ENCODE data around the gene WNT3.
"Not testable (repeated sequence)": the region's sequence is repeated elsewhere in the genome, so short reads cannot be mapped to it uniquely, and the experiment has no call there.

WNT3 gene

GRCh38 chr17:46812624-46813318 is 5.7 kb downstream of the WNT3 start:
- DNase-seq, result no peak

GRCh38 chr17:46811978-46812583 is 6.4 kb downstream of the WNT3 start:
- DNase-seq, result no peak

DNA sequence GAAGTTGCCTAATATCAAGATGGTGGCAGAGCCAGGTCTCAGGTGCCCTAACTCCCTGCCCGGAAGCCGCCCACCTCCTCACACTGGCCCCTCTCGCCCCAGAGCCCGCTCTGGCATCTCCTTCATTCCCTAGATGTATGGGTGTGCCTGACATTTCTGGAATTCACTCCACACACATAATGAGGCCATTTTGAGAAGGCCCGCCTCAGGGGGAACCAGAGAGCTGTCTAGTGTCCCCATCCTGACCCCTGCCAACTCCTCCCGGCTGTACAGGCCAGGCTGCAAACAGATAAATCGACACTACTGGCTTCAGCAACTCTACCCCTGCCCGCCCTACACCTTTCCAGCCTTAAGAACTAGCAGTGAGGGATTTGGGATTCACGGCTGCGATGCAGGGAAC is 7.7 kb downstream of the WNT3 start:
- no peak for DNase-seq

GRCh38 chr17:46809110-46809571 is 9.4 kb downstream of the WNT3 start:
- no peak for DNase-seq

GRCh38 chr17:46805771-46806170 is 12.7 kb downstream of the WNT3 start:
- DNase-seq, result no peak

DNA sequence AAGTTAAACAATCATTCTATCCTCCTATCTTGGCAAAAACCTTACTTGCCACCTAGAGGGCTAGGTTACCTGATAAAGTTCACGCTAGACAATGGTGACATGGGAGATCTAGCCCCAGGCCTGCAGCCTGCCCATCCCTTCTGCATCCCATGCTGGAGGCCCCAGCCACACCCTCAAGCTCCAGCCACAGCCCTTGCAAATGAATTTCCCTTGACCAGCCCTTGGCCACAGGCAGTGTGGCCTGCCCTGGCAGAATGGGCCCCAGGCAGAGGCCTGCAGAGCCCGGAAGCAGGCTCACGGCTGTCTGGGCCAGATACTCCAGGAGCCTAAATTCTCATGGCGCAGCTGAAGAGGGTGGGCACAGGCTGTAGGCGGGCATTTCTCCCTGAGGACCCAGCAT is 14.9 kb downstream of the WNT3 start:
- no peak for DNase-seq

GRCh38 chr17:46802800-46803199 is 15.7 kb downstream of the WNT3 start:
- no peak for DNase-seq

DNA sequence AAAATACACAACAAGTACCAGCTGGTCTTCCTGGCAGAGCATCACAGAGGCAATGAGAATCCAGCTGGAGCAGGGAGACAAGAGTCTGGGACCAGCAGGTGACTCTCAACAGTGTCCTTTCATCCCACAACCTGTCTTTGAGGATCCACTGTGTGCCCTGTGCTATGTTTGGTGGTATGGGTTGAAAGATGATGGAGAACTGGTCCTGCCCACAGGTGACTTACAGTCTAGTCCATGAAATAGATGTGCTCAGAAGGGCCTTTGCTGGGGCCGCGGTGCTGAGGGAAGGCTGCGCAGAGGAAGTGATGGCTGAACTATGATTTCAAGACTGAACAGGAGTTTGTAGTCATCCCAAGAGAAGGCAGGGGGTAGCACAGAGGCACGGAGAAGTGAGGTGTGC is 17.9 kb downstream of the WNT3 start:
- DNase-seq, result no peak

DNA sequence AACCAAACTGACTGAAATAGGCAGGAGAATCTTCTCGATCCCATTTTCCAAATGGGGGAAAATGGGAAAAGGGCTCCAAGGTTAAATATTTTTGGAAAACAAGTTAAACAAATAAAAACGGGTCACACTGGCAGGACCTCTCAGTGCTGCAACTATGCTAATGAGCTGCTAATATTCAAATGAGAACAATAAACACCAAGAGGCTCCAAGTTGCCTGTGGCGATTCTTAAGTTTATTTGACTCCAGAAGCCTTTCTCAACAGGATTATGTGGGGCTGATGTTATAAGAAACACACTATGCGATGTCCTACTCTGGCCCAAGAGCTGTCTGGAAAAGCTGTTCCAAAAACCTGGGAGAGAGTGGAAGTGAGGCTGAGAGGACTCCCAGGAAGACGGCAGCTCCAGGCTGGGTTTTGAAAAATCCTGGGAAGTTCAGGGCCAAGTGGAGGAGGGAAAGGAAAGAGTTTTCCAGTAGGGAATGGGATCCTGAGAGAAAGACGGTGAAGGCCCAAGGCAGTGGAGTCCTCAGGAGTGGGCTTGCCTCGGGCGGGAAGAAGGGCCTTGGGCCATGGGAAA is 21.4 kb downstream of the WNT3 start:
- no peak for DNase-seq

- DNase-seq, result no peak
Measured at GRCh38 chr17:46796524-46796923, 22.0 kb downstream of the WNT3 start.

DNA sequence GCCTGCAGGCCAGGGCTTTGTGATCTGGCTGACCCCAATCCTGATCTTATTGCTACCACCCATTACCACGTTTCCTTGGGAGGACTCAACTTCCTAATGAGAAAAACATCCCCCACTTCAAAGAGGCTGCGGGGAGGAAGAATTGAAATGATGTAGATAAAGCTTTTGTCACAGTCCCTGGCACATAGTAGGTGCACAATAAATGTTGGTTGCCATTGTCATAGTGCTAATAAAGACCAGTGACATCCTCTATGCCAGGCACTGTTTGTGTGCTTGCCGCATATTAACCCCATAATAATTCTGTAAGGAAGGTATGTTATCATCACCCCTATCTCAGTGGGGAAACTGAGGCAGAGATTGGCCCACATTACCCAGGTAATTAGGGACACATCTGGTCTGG is 22.4 kb downstream of the WNT3 start:
- DNase-seq, result no peak

GRCh38 chr17:46795379-46795952 is 23.0 kb downstream of the WNT3 start:
- no peak for DNase-seq

DNA sequence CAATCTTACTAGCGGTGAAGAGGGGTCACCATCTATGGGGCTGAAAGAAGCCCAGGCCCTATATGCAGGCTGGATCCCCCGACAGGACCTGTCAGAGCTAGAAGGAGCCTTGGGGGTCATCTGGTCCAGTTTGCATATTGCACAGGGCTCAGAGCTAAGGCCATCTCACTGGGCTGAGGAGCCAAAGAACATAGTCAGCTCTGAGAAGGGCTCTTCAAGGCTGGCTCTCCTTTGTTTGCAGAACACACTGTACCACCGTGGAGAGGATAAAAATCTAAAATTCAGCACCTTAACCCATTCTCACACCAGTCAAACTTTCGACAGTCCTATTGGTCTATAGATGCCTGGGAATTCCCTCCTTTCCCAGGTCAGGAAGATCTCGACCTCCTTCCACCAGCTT is 24.2 kb downstream of the WNT3 start:
- no peak for DNase-seq

GRCh38 chr17:46793541-46793940 is 25.0 kb downstream of the WNT3 start:
- DNase-seq, result no peak

DNA sequence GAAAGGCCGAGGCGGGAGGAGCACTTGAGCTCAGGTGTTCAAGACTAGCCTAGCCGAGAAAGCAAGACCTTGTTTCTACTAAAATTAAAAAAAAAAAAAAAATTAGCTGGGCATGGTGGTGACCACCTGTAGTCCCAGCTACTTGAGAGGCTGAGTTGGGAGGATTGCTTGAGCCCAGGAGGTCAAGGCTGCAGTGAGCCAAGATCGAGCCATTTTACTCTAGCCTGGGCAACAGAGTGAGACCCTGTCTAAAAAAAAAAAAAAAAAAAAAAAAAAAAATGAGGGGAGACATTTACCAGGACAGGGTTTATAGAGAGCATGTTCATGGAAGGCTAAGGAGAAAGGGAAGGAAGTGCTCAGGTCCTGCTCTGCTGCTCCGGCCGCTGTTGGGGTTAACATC is 25.5 kb downstream of the WNT3 start:
- DNase-seq, result not testable (repeated sequence)

DNA sequence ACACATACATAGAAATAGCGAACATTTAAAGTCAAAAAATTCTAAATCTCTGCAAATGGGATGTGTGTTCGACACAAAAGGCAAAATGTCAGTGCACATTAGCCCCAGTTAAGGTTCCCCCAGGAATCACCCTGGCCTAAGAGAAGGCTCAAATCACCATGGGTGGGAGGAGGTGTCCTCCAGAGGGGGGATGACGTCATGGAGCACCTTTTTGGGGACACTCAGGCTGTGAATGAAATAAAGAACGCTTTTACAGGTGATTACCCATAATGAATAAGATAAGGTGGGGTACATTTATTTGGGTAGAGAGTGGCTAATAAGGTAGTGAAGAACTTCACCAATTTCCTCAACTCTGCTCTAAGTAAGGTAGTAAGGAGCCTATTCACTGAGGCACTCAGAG is 26.4 kb downstream of the WNT3 start:
- DNase-seq, result no peak

GRCh38 chr17:46791531-46791930 is 27.0 kb downstream of the WNT3 start:
- no peak for DNase-seq

GRCh38 chr17:46790216-46790615 is 28.3 kb downstream of the WNT3 start:
- no peak for DNase-seq

GRCh38 chr17:46789610-46790009 is 28.9 kb downstream of the WNT3 start:
- DNase-seq, result no peak

DNA sequence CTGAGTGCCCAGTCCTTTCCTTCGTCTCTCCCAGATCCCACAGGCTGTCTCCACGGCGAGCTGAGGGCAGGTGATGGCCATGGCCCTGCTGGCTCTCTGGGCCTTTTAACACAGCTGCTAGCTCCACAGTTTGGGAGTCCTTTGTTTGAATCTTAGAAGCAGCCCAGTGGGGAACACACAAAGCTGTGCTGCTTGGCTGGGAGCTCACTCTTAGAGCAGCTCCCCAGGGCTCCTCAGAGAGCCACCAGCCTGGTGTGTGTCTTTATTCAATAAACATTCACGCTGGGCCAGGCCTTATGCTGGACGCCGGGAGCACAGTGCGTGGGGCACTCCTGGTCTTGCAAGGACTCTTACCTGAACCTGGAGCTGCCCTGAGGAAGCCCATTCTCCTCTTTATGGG is 29.7 kb downstream of the WNT3 start:
- DNase-seq, result no peak

DNA sequence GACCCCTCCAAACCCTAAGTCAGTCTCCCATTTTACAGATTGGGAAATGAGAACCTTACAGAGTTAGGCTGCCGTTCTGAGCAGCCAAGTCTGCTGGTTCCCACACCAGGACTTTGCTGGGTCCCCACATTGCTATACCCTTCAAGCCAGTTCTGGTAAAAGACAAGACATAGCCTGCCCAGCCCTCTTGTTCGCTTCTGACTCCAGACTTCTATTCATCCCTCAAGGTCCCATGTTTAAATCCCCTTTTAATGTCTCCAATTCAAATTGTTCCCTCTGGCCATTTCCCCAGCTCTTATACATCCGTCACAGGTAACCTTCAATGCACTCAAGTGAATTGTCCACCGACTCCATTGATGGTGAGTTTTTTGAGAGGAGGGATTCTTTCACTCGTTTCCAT is 30.2 kb downstream of the WNT3 start:
- no peak for DNase-seq

GRCh38 chr17:46787478-46787877 is 31.0 kb downstream of the WNT3 start:
- no peak for DNase-seq

GRCh38 chr17:46785696-46786095 is 32.8 kb downstream of the WNT3 start:
- DNase-seq, result no peak

DNA sequence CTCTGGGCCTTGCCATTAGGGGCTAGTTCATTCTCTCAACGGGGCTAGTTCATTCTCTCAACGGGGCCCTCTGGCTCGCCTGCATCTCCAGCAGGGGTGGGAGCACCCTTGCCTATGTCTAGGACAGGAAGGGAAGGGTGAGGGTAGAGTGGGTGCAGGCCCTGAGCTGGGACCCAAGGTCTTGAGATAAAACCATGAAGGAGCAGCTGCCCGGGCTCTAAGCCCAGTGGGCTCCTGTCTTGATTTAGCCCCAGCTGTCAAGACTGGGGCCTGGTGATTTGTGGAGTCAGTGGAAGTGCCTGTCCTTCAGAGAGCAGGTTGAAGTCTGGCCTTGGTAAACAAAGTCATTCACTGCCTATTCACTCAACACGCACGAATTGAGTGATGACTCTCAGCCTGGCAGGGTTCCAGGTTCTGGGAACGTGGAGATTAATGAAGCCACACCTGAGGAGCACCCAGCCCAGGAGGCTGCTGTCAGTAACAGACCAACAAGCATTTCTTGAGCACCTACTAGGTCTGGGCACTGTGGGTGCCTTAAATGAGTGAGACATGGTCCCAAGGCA is 35.4 kb downstream of the WNT3 start:
- no peak for DNase-seq
